WTC11 (cell line): ENCODE measurements around the gene PROCR. TPM values are rescaled to one million over a fixed set of nuclear protein-coding genes. Genes with fewer than 3 reads are reported as not detected.

Experiments
- ATAC-seq: fragments of 200-7000 bp; cut with Tn5 transposase; 2 replicates; pipeline ENCODE4 v1.10.0; 2021; ENCODE audit warnings: mild to moderate bottlenecking, moderate library complexity
- CTCF ChIA-PET: fragments of 300-600 bp; sonication (Branson Sonifier 250); formaldehyde crosslinking; loops from one replicate; lab custom pipeline; 2021; ENCODE audit warnings: antibody characterized with exemption; lab: Charles Lee
- POLR2A ChIA-PET: fragments of 350-600 bp; sonication (Branson Sonifier 250); formaldehyde crosslinking; loops from one replicate; lab custom pipeline; 2021; ENCODE audit warnings: antibody characterized with exemption; lab: Charles Lee
- DNase-seq: peaks from one replicate; pipeline ENCODE4 v3.0.0; 2021; ENCODE audit warnings: low spot score
- H3K27ac Mint-ChIP-seq: 2 replicates; pipeline ENCODE4 v1.8.0; 2021; ENCODE audit warnings: mixed read lengths
- H3K27me3 Mint-ChIP-seq: 2 replicates; pipeline ENCODE4 v1.8.0; 2021; ENCODE audit warnings: low read depth, mild to moderate bottlenecking, moderate library complexity, mixed read lengths
- H3K36me3 Mint-ChIP-seq: 2 replicates; pipeline ENCODE4 v1.8.0; 2021; ENCODE audit warnings: mixed read lengths
- H3K4me1 Mint-ChIP-seq: 2 replicates; pipeline ENCODE4 v1.8.0; 2022; ENCODE audit warnings: mixed read lengths
- H3K4me3 Mint-ChIP-seq: 2 replicates; pipeline ENCODE4 v1.8.0; 2021; ENCODE audit warnings: mild to moderate bottlenecking, moderate library complexity, mixed read lengths
- H3K9me3 Mint-ChIP-seq: 2 replicates; pipeline ENCODE4 v1.8.0; 2021; ENCODE audit warnings: mixed read lengths
- AFF4 ChIP-seq: sonication (generic); formaldehyde crosslinking; IDR thresholded peaks from 2 replicates; pipeline ENCODE4 v1.8.1; 2023; ENCODE audit warnings: mild to moderate bottlenecking, missing genetic modification reagents, borderline replicate concordance
- CREB1 ChIP-seq: sonication (generic); formaldehyde crosslinking; IDR thresholded peaks from 2 replicates; pipeline ENCODE4 v1.8.0; 2023; ENCODE audit warnings: mild to moderate bottlenecking, missing genetic modification reagents
- ELF4 ChIP-seq: sonication (generic); formaldehyde crosslinking; IDR thresholded peaks from 2 replicates; pipeline ENCODE4 v1.8.1; 2022; ENCODE audit warnings: low read depth, mild to moderate bottlenecking, moderate library complexity, missing genetic modification reagents
- EMX1 ChIP-seq: fragments of 250-450 bp; sonication (Bioruptor Pico); IDR thresholded peaks from 2 replicates; pipeline ENCODE4 v1.8.0; 2021; ENCODE audit warnings: mild to moderate bottlenecking
- HMGXB4 ChIP-seq: sonication (generic); formaldehyde crosslinking; IDR thresholded peaks from 2 replicates; pipeline ENCODE4 v1.8.1; 2023; ENCODE audit warnings: mild to moderate bottlenecking, moderate library complexity, missing genetic modification reagents
- MYBL2 ChIP-seq: sonication (generic); formaldehyde crosslinking; IDR thresholded peaks from 2 replicates; pipeline ENCODE4 v1.8.1; 2023; ENCODE audit warnings: mild to moderate bottlenecking, moderate library complexity, missing genetic modification reagents
- NFE2L1 ChIP-seq: sonication (generic); formaldehyde crosslinking; IDR thresholded peaks from 2 replicates; pipeline ENCODE4 v1.8.1; 2023; ENCODE audit warnings: missing genetic modification reagents
- PRRX2 ChIP-seq: fragments of 250-450 bp; sonication (Bioruptor Pico); IDR thresholded peaks from 2 replicates; pipeline ENCODE4 v1.8.0; 2021; ENCODE audit warnings: mild to moderate bottlenecking
- SOX15 ChIP-seq: fragments of 250-450 bp; sonication (Bioruptor Pico); IDR thresholded peaks from 2 replicates; pipeline ENCODE4 v1.9.0; 2021; ENCODE audit warnings: mild to moderate bottlenecking
- USF2 ChIP-seq: sonication (generic); formaldehyde crosslinking; IDR thresholded peaks from 2 replicates; pipeline ENCODE4 v1.8.1; 2023; ENCODE audit warnings: mild to moderate bottlenecking, missing genetic modification reagents, moderate library complexity
- ZMAT4 ChIP-seq: fragments of 250-450 bp; sonication (Bioruptor Pico); IDR thresholded peaks from 2 replicates; pipeline ENCODE4 v1.9.0; 2021; ENCODE audit warnings: mild to moderate bottlenecking
- ZNF317 ChIP-seq: sonication (generic); formaldehyde crosslinking; IDR thresholded peaks from 2 replicates; pipeline ENCODE4 v1.8.1; 2023; ENCODE audit warnings: low read depth, mild to moderate bottlenecking, moderate library complexity, missing genetic modification reagents, borderline replicate concordance
- ZNF396 ChIP-seq: fragments of 250-450 bp; sonication (Bioruptor Pico); IDR thresholded peaks from 2 replicates; pipeline ENCODE4 v1.8.0; 2021; ENCODE audit warnings: mild to moderate bottlenecking, moderate library complexity, borderline replicate concordance
- total RNA-seq: library from RNA; stranded (reverse); gene quantifications from 3 replicates; pipeline ENCODE4 v1.2.3, GENCODE V29; 2021
- TF ChIP-seq, protein P1 (sequence below): sonication (generic); formaldehyde crosslinking; IDR thresholded peaks from 2 replicates; pipeline ENCODE4 v1.8.1; 2023; ENCODE audit warnings: mild to moderate bottlenecking, missing genetic modification reagents
- TF ChIP-seq, protein P2 (sequence below): sonication (generic); formaldehyde crosslinking; IDR thresholded peaks from 2 replicates; pipeline ENCODE4 v1.8.1; 2022; ENCODE audit warnings: mild to moderate bottlenecking, missing genetic modification reagents, moderate library complexity, borderline replicate concordance
- TF ChIP-seq, protein P3 (sequence below): sonication (generic); formaldehyde crosslinking; IDR thresholded peaks from 2 replicates; pipeline ENCODE4 v1.8.0; 2022; ENCODE audit warnings: mild to moderate bottlenecking, missing genetic modification reagents
- TF ChIP-seq, protein P4 (sequence below): sonication (generic); formaldehyde crosslinking; IDR thresholded peaks from 2 replicates; pipeline ENCODE4 v1.8.0; 2023; ENCODE audit warnings: missing genetic modification reagents, mild to moderate bottlenecking, borderline replicate concordance
- TF ChIP-seq, protein P5 (sequence below): sonication (generic); formaldehyde crosslinking; IDR thresholded peaks from 2 replicates; pipeline ENCODE4 v1.8.0; 2023; ENCODE audit warnings: mild to moderate bottlenecking, missing genetic modification reagents

PROCR gene
- total RNA-seq, 1 experiment from 2014 or later: 29.7 TPM

GRCh38 chr20:35146920-35147574, 24.8 kb upstream of the PROCR start, which contains the start of gene EDEM2:
TSS of gene EDEM2 (minus strand) at chr20:35147336. CDS start at chr20:35147258, 78 bp downstream.
- CTCF ChIA-PET: interaction anchor here (0.6 to 3.8 kb wide), 25 partner anchors 15 to 300 kb away, joined by 3 to 76 read pairs (median 5); partner anchors contain the start of genes FAM83C, MMP24, MMP24OS and TRPC4AP
- H3K4me1 Mint-ChIP-seq: peaks cover 18% of the 10 kb centered on the region
- H3K27me3 Mint-ChIP-seq: no peaks in the 10 kb centered on the region
- DNase-seq: peak; percentile 97
- POLR2A ChIA-PET: interaction anchor here (0.5 to 3.6 kb wide), 10 partner anchors 15 to 138 kb away, joined by 3 to 24 read pairs (median 5); partner anchors contain the start of genes EIF6, MMP24, MMP24OS and TRPC4AP
- ATAC-seq: peak; percentile 93
- H3K36me3 Mint-ChIP-seq: peaks cover 6% of the 10 kb centered on the region
- H3K4me3 Mint-ChIP-seq: peak within 1 kb of the TSS; percentile 95
- H3K27ac Mint-ChIP-seq: peak within 1 kb of the TSS; percentile 98
- no peaks in the 10 kb centered on the region for H3K9me3 Mint-ChIP-seq
- TF ChIP-seq AFF4 (no peak), ELF4 (CRISPR knock-in tag) (no peak), ZNF396 (CRISPR knock-in tag) (no peak), PRRX2 (no peak), CREB1 (CRISPR knock-in tag) (peak; percentile 46; the same call in 1 of the 2 replicates), NFE2L1 (CRISPR knock-in tag) (peak; percentile 77; the same call in 1 of the 2 replicates), HMGXB4 (CRISPR knock-in tag) (peak; percentile 64), SOX15 (no peak), USF2 (CRISPR knock-in tag) (0 out of 2 replicates have a peak, but pooled peaks have one; percentile 14), ZNF317 (CRISPR knock-in tag) (no peak), ZMAT4 (CRISPR knock-in tag) (no peak), MYBL2 (CRISPR knock-in tag) (peak; percentile 70; the same call in 1 of the 2 replicates), EMX1 (CRISPR knock-in tag) (no peak)
- TF ChIP-seq, protein P1, sequence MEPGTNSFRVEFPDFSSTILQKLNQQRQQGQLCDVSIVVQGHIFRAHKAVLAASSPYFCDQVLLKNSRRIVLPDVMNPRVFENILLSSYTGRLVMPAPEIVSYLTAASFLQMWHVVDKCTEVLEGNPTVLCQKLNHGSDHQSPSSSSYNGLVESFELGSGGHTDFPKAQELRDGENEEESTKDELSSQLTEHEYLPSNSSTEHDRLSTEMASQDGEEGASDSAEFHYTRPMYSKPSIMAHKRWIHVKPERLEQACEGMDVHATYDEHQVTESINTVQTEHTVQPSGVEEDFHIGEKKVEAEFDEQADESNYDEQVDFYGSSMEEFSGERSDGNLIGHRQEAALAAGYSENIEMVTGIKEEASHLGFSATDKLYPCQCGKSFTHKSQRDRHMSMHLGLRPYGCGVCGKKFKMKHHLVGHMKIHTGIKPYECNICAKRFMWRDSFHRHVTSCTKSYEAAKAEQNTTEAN (CRISPR knock-in tag): peak; percentile 79; the same call in 1 of the 2 replicates
- TF ChIP-seq, protein P2, sequence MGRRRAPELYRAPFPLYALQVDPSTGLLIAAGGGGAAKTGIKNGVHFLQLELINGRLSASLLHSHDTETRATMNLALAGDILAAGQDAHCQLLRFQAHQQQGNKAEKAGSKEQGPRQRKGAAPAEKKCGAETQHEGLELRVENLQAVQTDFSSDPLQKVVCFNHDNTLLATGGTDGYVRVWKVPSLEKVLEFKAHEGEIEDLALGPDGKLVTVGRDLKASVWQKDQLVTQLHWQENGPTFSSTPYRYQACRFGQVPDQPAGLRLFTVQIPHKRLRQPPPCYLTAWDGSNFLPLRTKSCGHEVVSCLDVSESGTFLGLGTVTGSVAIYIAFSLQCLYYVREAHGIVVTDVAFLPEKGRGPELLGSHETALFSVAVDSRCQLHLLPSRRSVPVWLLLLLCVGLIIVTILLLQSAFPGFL (CRISPR knock-in tag): 0 out of 2 replicates have a peak, but pooled peaks have one; percentile 9
- TF ChIP-seq, protein P3, sequence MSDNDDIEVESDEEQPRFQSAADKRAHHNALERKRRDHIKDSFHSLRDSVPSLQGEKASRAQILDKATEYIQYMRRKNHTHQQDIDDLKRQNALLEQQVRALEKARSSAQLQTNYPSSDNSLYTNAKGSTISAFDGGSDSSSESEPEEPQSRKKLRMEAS: peak; percentile 79; the same call in 1 of the 2 replicates
- TF ChIP-seq, protein P4, sequence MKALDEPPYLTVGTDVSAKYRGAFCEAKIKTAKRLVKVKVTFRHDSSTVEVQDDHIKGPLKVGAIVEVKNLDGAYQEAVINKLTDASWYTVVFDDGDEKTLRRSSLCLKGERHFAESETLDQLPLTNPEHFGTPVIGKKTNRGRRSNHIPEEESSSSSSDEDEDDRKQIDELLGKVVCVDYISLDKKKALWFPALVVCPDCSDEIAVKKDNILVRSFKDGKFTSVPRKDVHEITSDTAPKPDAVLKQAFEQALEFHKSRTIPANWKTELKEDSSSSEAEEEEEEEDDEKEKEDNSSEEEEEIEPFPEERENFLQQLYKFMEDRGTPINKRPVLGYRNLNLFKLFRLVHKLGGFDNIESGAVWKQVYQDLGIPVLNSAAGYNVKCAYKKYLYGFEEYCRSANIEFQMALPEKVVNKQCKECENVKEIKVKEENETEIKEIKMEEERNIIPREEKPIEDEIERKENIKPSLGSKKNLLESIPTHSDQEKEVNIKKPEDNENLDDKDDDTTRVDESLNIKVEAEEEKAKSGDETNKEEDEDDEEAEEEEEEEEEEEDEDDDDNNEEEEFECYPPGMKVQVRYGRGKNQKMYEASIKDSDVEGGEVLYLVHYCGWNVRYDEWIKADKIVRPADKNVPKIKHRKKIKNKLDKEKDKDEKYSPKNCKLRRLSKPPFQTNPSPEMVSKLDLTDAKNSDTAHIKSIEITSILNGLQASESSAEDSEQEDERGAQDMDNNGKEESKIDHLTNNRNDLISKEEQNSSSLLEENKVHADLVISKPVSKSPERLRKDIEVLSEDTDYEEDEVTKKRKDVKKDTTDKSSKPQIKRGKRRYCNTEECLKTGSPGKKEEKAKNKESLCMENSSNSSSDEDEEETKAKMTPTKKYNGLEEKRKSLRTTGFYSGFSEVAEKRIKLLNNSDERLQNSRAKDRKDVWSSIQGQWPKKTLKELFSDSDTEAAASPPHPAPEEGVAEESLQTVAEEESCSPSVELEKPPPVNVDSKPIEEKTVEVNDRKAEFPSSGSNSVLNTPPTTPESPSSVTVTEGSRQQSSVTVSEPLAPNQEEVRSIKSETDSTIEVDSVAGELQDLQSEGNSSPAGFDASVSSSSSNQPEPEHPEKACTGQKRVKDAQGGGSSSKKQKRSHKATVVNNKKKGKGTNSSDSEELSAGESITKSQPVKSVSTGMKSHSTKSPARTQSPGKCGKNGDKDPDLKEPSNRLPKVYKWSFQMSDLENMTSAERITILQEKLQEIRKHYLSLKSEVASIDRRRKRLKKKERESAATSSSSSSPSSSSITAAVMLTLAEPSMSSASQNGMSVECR (CRISPR knock-in tag): peak; percentile 24; the same call in 1 of the 2 replicates
- TF ChIP-seq, protein P5, sequence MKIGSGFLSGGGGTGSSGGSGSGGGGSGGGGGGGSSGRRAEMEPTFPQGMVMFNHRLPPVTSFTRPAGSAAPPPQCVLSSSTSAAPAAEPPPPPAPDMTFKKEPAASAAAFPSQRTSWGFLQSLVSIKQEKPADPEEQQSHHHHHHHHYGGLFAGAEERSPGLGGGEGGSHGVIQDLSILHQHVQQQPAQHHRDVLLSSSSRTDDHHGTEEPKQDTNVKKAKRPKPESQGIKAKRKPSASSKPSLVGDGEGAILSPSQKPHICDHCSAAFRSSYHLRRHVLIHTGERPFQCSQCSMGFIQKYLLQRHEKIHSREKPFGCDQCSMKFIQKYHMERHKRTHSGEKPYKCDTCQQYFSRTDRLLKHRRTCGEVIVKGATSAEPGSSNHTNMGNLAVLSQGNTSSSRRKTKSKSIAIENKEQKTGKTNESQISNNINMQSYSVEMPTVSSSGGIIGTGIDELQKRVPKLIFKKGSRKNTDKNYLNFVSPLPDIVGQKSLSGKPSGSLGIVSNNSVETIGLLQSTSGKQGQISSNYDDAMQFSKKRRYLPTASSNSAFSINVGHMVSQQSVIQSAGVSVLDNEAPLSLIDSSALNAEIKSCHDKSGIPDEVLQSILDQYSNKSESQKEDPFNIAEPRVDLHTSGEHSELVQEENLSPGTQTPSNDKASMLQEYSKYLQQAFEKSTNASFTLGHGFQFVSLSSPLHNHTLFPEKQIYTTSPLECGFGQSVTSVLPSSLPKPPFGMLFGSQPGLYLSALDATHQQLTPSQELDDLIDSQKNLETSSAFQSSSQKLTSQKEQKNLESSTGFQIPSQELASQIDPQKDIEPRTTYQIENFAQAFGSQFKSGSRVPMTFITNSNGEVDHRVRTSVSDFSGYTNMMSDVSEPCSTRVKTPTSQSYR: no peak
